Measurements from ENCODE around the gene DISC1.

Gene DISC1

GRCh38 chr1:231918239-231919015, 291.8 kb downstream of the DISC1 start:
- DNase-seq, result peak; percentile 21 to 28

GRCh38 chr1:231919239-231919885, 292.8 kb downstream of the DISC1 start:
- DNase-seq, result no peak

- peak in 1 of 2 donors; percentile 4 for DNase-seq
Measured at GRCh38 chr1:231919886-231920285, 293.3 kb downstream of the DISC1 start.

DNA sequence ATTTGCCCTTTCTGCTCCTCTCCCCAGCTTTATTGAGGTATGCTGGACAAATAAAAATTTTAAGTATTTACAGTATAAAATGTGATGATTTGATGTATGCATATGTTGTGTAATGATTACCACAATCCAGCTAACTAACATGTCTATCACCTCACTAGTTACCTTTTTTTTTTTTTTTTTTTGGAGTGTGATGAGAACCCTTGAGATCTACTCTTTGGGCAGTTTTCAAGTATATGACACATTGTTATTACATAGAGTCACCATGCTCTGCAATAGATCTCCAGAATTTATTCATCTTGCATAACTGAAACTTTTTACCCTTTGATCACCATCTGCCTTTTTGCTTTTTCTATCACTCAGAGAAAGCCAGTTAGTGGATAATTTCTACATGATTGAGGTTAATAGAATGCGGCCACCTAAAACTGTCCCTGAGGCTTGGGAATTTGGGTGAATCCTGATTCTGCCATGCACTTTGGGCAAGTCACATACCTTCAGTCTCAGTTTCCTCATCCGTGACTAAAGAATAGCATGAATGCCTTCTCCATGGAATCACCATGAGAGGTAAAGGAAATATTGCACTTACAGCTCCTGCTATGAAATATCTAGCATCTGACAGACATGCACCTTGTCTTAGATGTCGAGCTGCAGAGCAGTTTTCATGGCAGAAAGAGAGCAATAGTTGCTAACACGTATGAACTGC, 295.2 kb downstream of the DISC1 start:
- DNase-seq, result no peak

DNA sequence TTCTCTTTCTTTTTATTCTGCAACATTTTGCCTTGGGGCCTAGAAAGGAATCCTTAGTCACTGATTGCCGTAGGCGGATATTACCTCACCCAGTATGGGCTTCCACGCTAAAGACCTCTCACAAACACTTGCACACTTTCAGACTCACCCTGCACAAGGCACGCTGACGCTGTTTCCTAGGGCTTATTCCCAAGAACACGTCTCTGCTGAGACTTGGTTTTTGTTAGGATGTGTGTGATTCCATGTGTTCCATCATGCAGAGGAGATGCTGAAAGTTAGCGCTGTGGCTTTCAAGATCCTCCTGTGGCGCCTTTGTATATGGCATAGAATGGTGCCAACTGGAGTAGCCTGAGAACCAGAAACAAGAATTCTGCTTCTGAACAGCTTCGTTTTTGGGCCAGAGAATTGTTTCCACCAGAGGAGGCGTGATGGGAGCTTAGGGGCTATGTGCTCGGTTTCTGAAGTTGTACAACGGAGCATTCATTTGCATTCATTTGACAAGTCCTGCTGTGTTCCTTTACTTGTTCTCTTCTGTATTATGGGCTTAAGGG, 297.0 kb downstream of the DISC1 start:
- DNase-seq, result no peak

- no peak for DNase-seq
Measured at GRCh38 chr1:231924180-231924579, 297.6 kb downstream of the DISC1 start.

DNA sequence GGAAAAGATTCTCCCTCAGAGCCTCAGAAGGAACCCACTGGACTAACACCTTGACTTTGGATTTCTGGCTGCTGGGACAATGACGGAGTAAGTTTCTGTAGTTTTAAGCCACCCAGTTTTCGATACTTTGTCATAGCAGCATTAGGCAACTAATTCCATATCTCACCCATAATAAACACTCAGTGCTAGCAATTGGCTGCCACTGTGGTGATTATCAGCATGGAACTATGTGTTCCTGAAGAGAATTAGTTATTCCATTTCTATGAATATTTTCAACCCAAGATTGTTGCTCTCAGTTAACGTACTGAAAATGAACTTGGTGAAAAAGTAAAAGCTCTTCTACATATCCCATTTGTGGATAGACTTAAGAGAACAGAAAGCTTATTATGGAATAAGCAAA, 299.3 kb downstream of the DISC1 start:
- no peak for DNase-seq

GRCh38 chr1:231926340-231926739, 299.8 kb downstream of the DISC1 start:
- no peak for DNase-seq

GRCh38 chr1:231926933-231927332, 300.3 kb downstream of the DISC1 start:
- no peak for DNase-seq

GRCh38 chr1:231927431-231927830, 300.8 kb downstream of the DISC1 start:
- DNase-seq, result no peak

DNA sequence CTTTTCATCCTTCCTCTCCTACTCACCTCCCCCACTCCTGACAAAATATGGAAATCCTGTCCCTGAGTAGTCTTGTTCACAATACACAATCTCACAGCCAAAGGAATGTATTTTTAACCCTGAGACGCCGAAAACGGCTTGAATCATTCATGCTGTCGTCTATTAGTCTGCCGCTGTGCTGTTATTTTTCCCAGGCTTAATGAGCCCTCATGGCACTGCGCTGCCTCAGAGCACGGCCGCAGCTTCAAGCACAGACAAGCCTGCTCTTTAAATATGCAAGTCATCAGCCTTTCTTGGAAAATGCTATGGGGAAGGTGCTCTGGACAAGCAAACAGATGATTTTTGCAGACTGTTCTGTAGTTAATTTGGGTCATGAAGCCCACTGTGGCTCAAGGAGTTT, 302.7 kb downstream of the DISC1 start:
- no peak for DNase-seq

- DNase-seq, result no peak
Measured at GRCh38 chr1:231930257-231930947, 303.8 kb downstream of the DISC1 start.

- DNase-seq, result no peak
Measured at GRCh38 chr1:231931146-231931545, 304.6 kb downstream of the DISC1 start.

GRCh38 chr1:231931846-231932454, 305.4 kb downstream of the DISC1 start:
- peak; percentile 46 to 72 for DNase-seq

- no peak for DNase-seq
Measured at GRCh38 chr1:231933711-231934626, 307.4 kb downstream of the DISC1 start.

DNA sequence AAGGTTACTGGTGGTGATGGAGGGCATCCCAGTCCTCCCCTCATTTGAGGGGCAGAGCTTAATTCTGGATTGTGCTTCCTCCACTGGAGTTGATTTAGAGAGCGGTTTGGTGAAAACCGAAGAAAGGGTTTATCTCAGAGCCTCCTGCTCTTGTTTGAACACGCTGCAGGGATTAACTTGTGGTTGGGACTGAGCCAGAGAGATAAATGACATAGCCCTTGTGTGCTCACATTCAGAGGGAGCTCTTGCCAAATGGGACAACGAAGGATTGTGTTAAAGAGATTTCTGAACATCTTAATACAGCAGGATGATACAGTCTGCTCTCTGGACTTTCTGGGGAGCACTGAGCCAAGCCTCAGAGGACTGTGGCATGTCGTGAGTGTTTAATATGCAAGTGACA, 308.2 kb downstream of the DISC1 start:
- DNase-seq, result no peak

- no peak for DNase-seq
Measured at GRCh38 chr1:231935856-231936255, 309.3 kb downstream of the DISC1 start.

GRCh38 chr1:231936983-231937775, 310.6 kb downstream of the DISC1 start:
- DNase-seq, result no peak

DNA sequence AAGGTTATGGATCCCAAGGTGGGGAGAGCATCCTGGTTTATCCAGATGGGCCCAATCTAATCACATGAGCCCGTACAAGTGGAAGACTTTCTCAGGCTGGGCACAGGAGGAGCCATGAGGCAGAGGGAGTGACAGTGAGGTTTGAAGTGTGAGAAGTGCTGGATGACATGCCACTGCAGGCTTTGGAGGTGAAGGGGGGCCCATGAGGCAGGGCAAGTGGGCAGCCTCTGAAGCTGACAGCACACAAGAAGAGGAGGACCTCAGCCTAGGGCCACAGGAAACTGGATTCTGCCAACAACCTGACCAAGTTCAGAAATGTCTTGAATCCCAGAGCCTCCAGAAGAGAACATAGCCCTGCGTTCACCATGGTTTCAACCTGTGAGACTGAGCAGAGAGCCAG, 311.6 kb downstream of the DISC1 start:
- no peak for DNase-seq

GRCh38 chr1:231938711-231939110, 312.1 kb downstream of the DISC1 start:
- no peak for DNase-seq

DNA sequence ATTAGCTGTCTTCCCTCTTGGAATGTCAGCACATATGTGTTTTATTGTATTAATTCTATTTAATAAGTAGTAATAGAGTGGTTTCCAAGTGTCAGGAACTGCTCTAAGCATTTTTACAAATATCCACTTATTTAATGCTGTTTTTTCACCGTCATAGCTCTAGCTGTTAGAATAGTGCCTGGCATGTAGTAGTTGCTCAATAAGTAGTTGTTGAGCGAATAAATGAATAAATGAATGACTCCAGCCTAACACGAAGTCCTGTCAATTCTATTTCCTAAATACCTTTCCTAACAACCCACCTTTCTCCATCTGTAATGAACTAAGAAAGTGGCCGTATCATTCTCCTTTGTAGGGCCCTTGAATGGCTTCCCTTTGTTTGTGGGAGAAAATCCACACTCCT, 312.5 kb downstream of the DISC1 start:
- no peak for DNase-seq
